Measurements from ENCODE around the gene NFATC2. TPM values are rescaled to one million over a fixed set of nuclear protein-coding genes. Genes with fewer than 3 reads are reported as not detected.

NFATC2 gene
- polyA plus RNA-seq, 1 donor from 2014 or later, result not detected

DNA sequence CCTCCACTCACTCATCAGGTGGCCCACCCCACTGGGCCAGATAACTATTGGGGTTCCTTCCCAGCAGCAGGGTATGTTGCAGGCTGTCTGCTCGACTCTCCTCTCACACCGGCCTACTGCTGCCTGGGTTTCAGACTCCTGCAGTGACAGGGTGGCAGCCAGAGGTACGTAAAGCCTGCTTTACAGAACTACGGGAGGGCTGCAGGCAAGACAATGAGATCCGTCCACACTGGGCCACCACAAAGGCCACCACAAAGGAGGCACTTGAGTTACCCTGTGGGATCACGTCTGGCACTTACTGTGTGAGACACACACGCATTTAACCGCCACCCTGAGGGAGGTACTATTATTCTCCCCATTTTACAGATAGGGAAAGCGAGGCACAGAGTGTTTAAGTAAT is 78.5 kb downstream of the NFATC2 start:
- H3K9me3 ChIP-seq (ENCODE audit: low read length), result no peaks in the 10 kb centered on the region
- no peaks in the 10 kb centered on the region for H4K20me1 ChIP-seq (ENCODE audit: insufficient read depth)
- H3F3A ChIP-seq (ENCODE audit: insufficient read depth, low read length, poor library complexity, severe bottlenecking), result no peaks in the 10 kb centered on the region
- H3K4me3 ChIP-seq (ENCODE audit: low read length), result no peak overlapping the region
- H3K79me2 ChIP-seq (replicated peaks; ENCODE audit: insufficient read depth, low read length), result no peaks in the 10 kb centered on the region
- TF ChIP-seq RAD21 (conservative IDR thresholded peaks at IDR 0.05) (no peak), EP300 (conservative IDR thresholded peaks at IDR 0.05; ENCODE audit: poor library complexity, severe bottlenecking) (no peak), POLR2AphosphoS5 (IDR thresholded peaks at IDR 0.05) (no peak)
- TF ChIP-seq, protein P1, sequence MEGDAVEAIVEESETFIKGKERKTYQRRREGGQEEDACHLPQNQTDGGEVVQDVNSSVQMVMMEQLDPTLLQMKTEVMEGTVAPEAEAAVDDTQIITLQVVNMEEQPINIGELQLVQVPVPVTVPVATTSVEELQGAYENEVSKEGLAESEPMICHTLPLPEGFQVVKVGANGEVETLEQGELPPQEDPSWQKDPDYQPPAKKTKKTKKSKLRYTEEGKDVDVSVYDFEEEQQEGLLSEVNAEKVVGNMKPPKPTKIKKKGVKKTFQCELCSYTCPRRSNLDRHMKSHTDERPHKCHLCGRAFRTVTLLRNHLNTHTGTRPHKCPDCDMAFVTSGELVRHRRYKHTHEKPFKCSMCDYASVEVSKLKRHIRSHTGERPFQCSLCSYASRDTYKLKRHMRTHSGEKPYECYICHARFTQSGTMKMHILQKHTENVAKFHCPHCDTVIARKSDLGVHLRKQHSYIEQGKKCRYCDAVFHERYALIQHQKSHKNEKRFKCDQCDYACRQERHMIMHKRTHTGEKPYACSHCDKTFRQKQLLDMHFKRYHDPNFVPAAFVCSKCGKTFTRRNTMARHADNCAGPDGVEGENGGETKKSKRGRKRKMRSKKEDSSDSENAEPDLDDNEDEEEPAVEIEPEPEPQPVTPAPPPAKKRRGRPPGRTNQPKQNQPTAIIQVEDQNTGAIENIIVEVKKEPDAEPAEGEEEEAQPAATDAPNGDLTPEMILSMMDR (IDR thresholded peaks at IDR 0.05; ENCODE audit: poor library complexity, severe bottlenecking), result no peak
- TF ChIP-seq, protein P2, sequence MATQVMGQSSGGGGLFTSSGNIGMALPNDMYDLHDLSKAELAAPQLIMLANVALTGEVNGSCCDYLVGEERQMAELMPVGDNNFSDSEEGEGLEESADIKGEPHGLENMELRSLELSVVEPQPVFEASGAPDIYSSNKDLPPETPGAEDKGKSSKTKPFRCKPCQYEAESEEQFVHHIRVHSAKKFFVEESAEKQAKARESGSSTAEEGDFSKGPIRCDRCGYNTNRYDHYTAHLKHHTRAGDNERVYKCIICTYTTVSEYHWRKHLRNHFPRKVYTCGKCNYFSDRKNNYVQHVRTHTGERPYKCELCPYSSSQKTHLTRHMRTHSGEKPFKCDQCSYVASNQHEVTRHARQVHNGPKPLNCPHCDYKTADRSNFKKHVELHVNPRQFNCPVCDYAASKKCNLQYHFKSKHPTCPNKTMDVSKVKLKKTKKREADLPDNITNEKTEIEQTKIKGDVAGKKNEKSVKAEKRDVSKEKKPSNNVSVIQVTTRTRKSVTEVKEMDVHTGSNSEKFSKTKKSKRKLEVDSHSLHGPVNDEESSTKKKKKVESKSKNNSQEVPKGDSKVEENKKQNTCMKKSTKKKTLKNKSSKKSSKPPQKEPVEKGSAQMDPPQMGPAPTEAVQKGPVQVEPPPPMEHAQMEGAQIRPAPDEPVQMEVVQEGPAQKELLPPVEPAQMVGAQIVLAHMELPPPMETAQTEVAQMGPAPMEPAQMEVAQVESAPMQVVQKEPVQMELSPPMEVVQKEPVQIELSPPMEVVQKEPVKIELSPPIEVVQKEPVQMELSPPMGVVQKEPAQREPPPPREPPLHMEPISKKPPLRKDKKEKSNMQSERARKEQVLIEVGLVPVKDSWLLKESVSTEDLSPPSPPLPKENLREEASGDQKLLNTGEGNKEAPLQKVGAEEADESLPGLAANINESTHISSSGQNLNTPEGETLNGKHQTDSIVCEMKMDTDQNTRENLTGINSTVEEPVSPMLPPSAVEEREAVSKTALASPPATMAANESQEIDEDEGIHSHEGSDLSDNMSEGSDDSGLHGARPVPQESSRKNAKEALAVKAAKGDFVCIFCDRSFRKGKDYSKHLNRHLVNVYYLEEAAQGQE (IDR thresholded peaks at IDR 0.05; ENCODE audit: borderline replicate concordance), result no peak
- no peak overlapping the region for H2AFZ ChIP-seq (ENCODE audit: low read depth, low read length)
- H3K9ac ChIP-seq (ENCODE audit: low read length), result no peak overlapping the region
- H3K4me2 ChIP-seq (ENCODE audit: low read length), result no peak overlapping the region
- no peaks in the 10 kb centered on the region for H3K9me2 ChIP-seq (ENCODE audit: insufficient read depth, low read length)
- H3K36me3 ChIP-seq (ENCODE audit: insufficient read depth, low read length), result no peaks in the 10 kb centered on the region
- no peak overlapping the region for H3K27ac ChIP-seq (ENCODE audit: low read length)
- H3K27me3 ChIP-seq (ENCODE audit: insufficient read depth, low read depth, low read length), result no peaks in the 10 kb centered on the region

- no peaks in the 10 kb centered on the region for H3K9me3 ChIP-seq (ENCODE audit: low read length)
- H3K36me3 ChIP-seq (ENCODE audit: insufficient read depth, low read length), result no peaks in the 10 kb centered on the region
- H4K20me1 ChIP-seq (ENCODE audit: insufficient read depth), result no peaks in the 10 kb centered on the region
- no peaks in the 10 kb centered on the region for H3K9me2 ChIP-seq (ENCODE audit: insufficient read depth, low read length)
- H3K4me3 ChIP-seq (ENCODE audit: low read length), result no peak overlapping the region
- H3K79me2 ChIP-seq (replicated peaks; ENCODE audit: insufficient read depth, low read length), result no peaks in the 10 kb centered on the region
- no peak overlapping the region for H3K27ac ChIP-seq (ENCODE audit: low read length)
- no peak overlapping the region for H3K9ac ChIP-seq (ENCODE audit: low read length)
- H2AFZ ChIP-seq (ENCODE audit: low read depth, low read length), result no peak overlapping the region
- H3K4me2 ChIP-seq (ENCODE audit: low read length), result no peak overlapping the region
- no peaks in the 10 kb centered on the region for H3F3A ChIP-seq (ENCODE audit: insufficient read depth, low read length, poor library complexity, severe bottlenecking)
- H3K27me3 ChIP-seq (ENCODE audit: insufficient read depth, low read depth, low read length), result no peaks in the 10 kb centered on the region
- TF ChIP-seq RAD21 (conservative IDR thresholded peaks at IDR 0.05) (no peak), SMC3 (conservative IDR thresholded peaks at IDR 0.05; ENCODE audit: poor library complexity) (no peak), POLR2AphosphoS5 (IDR thresholded peaks at IDR 0.05) (no peak)
- TF ChIP-seq, protein P1 (IDR thresholded peaks at IDR 0.05; ENCODE audit: poor library complexity, severe bottlenecking), result no peak
- TF ChIP-seq, protein P2 (IDR thresholded peaks at IDR 0.05; ENCODE audit: borderline replicate concordance), result no peak
Measured at GRCh38 chr20:51463560-51463959, 79.0 kb downstream of the NFATC2 start.
